GM19372 (cell line): ENCODE data around the gene SNX11.
A peak's percentile ranks its signal among the peaks of the same experiment; 100 is the strongest.

ENCODE experiments used
- ATAC-seq: cut with Tn5 transposase; IDR thresholded peaks from one replicate; pipeline ENCODE4 v1.9.1; 2021; ENCODE audit warnings: mild to moderate bottlenecking, low read depth, moderate library complexity; ENCODE audit not compliant: unreplicated experiment

Gene SNX11

DNA sequence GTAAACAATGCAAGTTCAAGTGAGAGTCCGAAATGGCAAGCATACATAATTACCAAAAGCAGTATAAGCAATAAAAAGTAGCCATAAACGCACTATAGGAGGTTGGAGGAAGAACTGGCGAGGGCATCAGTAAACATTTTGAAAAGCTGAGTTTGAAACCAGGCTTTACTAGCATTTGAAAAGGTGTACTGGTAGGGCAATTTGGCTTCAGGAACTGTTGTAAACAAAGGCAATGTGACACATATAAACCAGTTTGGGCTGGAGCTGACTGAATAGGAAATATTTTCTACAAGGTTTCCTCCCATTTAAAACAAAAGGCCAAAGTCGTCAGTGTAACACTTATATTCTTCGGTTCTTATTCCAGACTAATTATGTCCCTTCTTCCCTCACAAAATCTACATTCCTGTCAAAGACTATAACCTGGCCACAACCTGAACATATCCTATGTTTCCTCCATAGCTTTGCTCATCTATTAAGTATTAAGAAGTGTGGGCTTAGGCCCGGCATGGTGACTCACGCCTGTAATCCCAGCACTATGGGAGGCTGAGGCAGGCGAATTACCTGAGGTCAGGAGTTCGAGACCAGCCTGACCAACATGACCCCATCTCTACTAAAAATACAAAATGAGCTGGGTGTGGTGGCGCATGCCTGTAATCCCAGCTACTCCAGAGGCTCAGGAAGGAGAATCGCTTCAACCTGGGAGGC is 14.1 kb upstream of the SNX11 start:
- ATAC-seq = no peak

DNA sequence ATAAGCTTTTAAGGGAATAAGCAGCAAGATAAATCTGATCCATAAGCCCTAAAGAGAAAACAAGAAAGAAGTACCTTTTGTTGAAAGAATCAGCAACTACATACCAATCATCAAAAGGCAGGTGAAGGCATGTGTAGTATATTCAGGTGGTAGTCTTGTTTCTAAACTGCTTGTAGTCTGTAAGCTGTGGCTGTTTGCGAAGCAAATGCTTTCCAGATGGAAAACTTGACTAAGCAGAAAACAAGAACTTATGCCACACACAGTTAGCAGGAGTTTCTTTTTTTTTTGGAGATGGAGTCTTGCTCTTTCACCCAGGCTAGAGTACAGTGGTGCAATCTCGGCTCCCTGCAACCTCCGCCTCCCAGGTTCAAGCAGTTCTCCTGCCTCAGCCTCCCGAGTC is 12.0 kb upstream of the SNX11 start:
- no peak for ATAC-seq

DNA sequence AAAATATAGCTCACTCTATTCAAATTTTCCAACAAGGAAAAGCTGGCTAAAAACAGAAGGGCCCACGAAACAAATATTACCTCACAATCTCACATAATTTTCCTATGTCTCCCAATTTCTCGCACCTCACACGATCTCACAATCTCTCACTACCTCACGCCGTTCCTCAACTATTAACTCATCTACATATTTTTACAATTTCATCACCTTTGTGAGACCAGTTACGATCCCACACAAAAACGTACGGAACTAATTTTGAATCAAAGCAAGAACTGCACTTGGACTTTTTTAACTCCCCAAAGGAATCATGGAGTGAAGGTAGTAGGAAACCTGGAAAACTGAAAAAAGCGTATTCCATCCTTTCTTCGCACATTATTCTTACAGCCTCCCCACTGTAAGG is 7.4 kb upstream of the SNX11 start:
- ATAC-seq = no peak

DNA sequence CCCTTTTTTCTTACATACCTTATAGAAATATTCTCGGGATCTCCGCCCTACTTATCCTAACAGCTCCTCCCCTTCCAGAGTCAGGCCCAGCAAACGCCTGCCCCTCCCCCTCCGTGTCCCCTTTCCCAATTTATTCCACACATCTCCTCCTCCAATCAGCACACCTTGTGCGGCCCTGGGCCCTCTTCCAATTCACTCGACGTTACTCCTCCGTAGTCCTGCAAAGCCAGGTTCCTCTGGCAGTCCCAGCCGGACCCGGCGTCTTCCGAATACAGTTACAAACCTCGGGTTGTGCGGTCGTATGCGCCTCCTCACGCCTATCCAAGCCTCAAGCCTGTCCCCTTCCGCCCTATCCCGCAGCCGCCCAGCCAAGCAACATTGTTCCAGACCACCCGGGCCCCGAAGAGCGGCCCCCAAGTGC is 7.0 kb upstream of the SNX11 start:
- no peak for ATAC-seq

DNA sequence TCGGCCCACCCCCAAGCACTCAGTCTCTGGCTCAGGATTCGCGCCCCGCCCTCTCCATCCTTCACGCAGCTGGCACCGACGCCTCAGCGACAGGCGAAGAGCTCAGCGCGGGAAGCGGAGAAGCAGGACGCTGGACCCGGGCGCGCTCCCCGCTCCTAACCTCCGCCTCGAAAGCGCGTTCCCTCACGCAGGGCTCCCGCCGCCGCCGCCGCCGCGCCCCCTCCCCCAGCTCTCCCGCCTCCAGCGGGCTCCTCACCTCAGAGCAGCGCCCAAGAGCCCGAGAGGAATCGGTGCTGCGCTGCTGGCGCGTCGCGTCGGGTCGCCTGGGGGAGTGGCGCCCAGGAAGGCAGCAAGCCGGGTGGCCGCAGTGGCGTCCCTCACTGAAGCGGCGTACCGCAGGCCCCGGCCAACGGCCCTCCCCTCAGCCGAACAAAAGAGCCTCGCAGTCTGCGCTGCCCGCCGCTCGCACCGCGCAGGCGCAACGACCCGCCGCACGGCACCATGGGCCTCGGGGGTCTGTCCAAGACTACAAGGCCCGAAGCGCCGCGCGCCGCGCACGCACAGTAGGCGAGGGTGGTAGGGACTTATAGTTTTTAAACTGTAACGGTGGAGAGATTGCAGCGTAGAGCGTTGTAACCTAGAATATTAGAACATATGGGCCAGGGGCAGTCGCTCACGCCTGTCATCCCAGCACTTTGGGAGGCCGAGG is 6.4 kb upstream of the SNX11 start, which contains the start of gene CBX1:
Gene CBX1, minus strand, starts transcription at position 467 of the 709 bp plus-strand sequence. CDS start 24,474 bp downstream, outside the sequence.
- peak; percentile 82 for ATAC-seq

DNA sequence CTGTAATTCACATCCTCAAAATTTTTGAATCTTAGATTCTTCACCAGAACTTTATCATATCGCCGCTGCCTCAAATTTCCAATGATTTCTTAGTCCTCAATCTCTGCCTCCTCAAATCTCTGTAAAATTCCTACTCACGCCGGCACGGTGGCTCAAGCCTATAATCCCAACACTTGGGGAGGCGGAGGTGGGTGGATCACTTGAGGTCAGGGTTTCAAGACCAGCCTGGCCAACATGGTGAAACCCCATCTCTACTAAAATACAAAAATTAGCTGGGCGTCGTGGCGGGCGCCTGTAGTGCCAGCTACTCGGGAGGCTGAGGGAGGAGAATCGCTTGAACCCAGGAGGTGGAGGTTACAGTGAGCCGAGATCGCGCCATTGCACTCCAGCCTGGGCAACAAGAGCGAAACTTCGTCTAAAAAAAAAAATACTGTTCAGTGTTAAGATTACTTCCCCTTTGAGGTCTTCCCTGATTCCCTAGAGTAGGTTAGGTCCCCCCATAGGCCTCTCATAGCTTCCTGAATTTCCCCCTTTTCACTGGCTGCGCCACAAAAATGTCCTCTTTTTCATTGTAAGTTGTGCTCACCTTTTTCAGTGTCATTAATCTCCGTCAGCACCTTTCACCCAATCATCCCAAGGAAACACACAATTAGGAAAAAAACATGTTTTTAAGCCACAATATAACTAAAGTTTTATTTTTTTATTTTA is 5.4 kb upstream of the SNX11 start:
- ATAC-seq = no peak

DNA sequence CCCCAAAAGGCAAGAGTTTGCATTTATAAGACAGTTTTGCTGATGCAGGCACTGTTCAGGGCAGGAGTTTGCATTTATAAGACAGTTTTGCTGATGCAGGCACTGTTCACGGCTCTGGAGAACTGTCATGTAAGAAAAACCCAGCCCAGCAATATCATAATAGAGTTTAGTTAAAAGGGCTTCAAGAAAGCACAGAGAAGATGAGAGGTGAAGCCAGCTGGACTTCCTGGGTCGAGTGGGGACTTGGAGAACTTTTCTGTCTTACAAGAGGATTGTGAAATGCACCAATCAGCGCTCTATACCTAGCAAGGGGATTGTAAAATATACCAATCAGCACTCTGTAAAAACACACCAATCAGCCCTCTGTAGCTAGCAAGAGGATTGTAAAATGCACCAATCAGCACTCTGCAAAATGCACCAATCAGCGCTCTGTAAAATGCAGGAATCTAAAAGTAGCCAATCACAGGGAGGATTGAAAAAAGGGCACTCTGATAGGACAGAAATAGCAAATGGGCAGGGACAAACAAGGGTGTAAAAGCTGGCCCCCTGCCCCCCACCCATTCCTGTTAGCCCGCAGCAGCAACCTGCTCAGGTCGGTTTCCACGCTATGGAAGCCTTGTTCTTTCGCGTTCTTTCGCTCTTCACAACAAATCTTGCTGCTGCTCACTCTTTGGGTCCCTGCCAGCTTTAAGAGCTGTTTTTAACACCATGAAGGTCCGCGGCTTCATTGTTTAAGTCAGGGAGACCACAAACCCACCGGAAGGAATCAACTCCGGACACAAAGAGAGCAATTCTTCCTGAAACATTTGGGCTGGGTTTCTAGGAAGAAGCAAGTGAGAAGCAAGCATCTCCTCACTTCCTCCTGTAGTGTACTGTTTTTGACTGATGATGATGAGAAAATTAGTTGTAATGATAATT is 4.5 kb upstream of the SNX11 start:
- ATAC-seq = no peak

DNA sequence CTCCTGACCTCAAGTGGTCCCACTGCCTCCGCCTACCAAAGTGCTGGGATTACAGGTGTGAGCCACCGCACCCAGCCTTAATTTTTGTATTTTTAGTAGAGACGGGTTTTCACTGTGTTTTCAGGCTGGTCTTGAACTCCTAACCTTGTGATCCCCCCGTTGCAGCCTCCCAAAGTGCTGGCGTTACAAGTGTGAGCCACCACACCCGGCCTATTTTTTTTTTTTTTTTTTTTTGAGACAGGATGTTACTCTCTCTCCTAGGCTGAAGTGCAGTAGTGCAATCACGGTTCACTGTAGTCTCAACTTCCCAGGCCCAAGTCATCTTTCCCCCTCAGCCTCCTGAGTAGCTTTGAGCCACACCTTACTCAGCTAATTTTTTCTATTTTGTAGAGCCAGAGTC is 3.1 kb upstream of the SNX11 start:
- no peak for ATAC-seq

DNA sequence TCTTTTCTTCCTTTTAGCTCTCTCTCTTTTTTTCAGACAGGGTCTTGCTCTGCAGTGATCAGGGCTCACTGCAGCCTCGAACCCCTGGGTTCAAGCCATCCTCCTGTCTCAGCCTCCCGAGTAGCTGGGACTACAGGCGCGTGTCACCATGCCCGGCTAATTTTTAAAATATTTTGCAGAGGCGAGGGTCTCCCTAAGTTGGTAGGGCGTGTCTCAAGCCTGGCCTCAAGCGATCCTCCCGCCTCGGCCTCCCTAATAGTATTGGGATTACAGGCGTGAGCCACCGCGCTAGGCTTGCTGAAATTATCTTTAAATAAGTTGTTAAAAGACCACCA is 797 bp upstream of the SNX11 start:
- ATAC-seq = no peak

DNA sequence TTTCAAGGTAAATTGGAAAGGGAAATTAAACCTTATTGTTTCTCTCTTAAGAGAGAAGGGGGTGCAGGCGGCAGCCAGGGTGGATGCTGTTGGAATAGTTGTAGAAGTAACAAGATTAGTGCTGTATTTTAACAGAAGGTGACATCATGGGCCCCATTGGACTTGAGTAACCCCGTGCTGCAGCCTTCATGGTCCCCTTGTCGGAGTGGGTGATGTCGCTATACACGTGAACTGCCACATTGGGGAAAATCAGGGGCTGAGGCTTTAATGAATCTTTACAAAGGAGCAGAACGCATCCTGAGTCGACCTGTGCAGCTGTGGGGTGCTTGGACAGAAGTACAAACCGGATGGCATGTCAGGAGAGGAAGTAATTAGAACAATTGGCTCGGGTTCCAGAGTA is 3.2 kb downstream of the SNX11 start:
- no peak for ATAC-seq

DNA sequence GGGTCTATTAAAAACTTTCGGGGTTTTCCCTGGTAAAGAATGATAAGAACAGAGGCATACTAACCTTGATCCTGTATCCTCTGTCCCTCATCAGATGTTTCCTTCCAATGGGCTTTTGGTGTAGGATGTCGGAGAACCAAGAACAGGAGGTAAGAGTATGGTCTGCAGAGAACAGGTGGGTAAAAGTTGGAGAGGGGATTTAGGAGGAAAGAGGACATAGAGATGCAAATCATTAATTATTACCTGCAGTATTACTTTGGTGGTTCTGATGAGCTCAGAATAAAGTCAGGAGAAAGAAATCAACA is 4.3 kb downstream of the SNX11 start:
- no peak for ATAC-seq

DNA sequence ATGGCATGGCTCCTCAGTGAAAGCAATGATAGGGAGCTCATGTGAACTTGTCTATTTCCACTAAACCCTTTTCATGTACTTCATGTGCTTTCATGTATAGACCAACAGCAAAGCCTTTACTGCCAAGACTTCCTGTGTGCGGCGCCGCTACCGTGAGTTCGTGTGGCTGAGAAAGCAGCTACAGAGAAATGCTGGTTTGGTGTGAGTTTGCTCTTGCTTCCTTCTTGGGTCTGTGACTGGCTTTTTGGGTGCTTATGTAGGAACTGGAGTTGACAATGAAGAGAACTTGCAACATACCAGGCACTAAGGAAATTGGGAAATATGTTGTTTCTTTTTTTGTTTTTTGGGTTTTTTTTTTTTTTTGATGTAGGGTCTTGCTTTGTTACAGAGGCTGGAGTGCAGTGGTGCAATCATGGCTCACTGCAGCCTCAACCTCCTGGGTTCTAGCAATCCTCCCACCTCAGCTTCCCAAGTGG is 5.7 kb downstream of the SNX11 start:
- peak; percentile 48 for ATAC-seq

DNA sequence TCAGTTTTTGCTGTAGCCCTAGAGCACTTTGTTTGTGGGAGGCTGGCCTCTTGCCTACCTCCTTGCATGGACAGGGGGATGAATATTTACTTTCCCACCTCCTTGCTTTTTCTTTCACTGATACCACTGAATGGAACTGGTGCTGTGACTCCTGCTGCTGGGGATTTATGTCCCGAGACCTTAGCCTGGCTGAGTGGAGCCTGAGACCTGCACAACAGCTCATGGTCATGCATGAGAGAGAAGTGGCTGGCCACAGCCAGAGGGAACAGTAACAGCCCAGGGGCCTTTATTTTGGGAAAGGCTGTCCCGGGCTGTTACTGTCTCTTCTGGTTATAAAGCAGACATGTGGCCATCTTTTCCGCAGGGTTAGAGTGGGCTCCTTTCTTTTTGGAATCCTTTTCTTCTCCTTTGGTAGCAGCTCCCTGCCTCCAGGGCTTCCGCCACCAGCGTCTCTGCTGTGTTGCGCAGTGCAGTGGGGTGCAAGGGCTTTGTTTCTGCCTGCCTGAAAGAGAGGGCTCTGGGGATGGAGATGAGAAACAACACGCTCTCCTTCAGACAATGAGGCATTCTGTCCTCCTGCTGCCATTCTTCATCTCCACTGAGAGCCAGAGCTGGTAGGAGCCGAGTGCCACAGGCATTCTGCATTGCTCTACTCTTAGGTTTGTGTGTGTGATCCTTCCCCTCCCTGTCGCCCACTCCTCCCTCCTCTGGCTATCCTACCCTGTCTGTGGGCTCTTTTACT is 14.5 kb downstream of the SNX11 start:
- no peak for ATAC-seq

DNA sequence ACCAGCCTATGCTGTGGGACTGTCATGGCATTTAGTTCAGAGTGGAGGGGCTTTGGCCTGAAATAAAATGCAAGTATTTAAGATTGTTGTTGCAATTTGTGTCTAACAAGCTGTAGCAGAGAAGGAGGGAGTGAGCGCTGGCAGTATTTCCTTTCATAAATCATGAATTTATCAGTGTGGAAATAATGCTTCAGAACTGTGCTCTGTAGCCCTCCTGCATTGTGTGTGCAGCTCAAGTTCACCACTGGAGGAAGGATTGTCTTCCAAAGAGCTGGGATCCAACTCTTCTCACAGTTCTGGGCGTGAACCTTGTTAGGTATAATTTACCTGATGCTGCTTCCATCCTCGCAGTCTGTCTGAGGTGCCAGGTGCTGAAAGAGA is 15.1 kb downstream of the SNX11 start:
- ATAC-seq = no peak

DNA sequence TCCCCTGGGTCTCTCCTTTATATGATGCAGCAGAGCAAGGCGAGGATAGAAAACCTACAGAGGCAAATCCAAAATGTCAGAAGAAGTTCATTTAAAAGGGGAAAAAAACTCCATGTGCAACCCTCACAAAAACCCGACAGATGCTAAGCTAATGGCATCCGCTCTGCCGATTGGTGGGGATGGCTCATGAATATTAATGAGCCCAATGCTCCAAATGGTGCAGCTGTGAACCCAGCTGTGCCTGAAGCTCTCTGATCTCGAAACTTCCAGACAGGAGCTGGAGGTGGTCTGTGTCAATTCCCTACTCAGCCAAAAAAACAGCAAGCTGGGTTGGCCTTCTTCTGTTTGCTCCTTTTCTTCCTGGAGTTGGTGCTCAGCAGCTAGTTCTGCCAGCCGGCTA is 15.5 kb downstream of the SNX11 start:
- no peak for ATAC-seq

DNA sequence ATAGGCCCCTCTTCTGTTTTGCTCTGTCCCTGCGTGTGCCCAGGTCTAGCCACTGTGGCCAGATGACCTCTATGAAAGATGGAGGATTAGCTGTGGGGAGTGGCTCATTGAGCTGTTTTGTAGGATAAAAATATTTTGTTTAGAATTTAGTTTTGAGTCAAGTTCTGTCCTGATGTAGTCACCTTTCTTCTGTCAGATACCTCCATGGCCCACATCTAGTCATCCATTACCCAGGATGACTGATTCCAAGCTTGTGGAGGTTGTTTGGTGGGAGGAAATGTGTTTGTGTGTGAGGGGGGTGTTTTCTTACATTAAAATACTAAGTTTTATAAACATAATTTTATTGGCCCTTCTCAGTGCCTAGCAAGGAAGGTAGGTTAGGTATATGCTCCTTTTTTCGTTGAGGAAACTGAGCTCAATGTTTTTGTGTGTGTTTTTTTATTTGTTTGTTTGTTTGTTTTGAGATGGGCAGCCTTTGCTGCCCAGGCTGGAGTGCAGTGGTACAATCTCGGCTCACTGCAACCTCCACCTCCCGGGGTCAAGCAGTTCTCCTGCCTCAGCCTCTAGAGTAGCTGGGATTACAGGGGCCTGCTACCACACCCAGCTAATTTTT is 16.3 kb downstream of the SNX11 start:
- ATAC-seq = no peak

DNA sequence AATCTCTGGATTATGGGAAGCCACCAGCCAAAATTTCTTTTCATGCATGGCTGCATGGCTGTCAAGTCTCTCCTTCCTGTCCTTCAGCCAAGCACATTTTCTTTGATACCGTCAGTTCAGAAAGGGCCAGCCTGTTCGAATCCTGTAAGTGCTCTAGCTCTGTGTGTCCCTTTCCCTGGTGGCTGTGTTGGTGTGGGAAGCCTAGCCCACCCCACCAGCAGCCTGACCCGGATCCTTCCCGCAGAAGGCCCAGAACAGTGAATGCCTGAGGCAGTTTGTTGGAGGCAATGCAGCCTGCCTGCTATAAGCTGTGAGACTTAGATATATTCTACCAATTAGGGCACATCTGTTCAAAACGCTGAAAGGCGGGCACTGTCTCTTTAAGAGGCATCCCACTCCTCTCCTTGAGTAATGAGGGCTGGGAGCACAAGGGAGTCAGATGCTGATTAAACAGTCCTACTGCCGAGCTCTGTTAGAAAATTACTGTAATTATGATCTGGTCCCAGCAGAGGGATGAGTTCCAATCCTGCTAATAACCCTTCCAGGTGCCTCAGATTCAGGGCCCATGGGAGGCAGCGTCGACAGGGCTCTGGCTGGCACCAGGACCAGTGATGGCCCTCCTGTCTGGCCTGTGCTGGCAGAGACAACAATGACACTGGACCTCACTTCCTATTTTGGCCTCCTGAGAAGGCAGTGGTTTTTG is 18.4 kb downstream of the SNX11 start:
- ATAC-seq = no peak

DNA sequence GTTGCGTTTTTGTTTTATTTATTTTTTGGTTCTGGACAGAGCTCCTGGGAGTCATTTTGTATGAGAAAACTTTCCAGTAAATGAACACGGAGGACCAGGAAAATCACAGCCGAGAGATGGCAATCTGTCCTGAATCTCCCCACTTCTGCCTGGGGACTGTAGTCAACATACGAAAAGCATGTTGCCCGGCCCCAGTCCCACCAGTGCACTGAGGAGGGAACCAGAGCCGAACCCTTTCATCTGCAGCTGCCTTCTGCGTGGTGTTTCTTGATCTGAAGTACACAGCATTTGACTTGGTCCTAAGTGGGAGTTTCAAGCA is 18.9 kb downstream of the SNX11 start:
- ATAC-seq = no peak

DNA sequence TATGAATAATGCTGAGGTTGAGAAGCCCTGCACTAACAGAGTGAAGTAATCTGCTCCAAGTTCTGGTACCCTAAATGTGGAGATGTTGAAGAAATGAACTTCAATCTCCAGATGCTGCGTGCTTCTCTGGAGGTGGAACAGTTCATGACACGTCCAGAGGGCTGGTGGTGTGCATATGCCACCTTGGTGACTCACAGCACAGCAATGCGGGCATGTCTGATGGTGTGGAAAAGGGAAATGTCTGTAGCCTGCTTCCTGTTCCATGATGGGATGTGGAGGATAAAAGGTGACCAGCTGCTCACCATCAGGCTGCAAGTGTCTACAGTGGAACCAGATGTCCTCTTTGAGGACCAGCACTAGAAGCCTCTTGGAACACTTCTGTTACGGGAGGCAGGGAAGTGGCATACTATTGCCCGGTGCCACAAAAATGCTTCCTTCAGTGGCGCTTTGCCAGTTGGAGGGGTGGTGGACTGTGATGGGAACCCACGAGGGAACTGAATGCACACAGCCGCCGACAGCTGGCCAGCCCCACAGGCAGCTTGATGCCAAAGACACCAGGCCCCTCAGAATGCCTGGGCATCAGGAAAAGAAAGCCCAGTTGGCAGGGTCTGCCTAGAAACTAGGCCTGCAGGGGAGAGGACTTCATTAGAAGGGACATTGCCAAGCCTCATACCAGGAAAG is 19.9 kb downstream of the SNX11 start:
- no peak for ATAC-seq
